Nephron (organoid): Measurements from ENCODE around the gene ACAP2.

Experiments used
- H3K27ac Mint-ChIP-seq, 3 experiments: 2 replicates each; pipeline ENCODE4 v1.8.0; 2020; ENCODE audit warnings: mixed read lengths in 3 of 3, mild to moderate bottlenecking in 2 of 3, moderate library complexity in 1 of 3
- H3K27me3 Mint-ChIP-seq: 2 replicates; pipeline ENCODE4 v1.8.0; 2021; ENCODE audit warnings: low read depth, mild to moderate bottlenecking, moderate library complexity, mixed read lengths
- H3K36me3 Mint-ChIP-seq: 2 replicates; pipeline ENCODE4 v1.8.0; 2020; ENCODE audit warnings: low read depth, mixed read lengths
- H3K4me1 Mint-ChIP-seq: 2 replicates; pipeline ENCODE4 v1.8.0; 2020; ENCODE audit warnings: mixed read lengths
- H3K4me3 Mint-ChIP-seq, 3 experiments: 2 replicates each; pipeline ENCODE4 v1.8.0; 2020; ENCODE audit warnings: mild to moderate bottlenecking in 3 of 3, mixed read lengths in 3 of 3, moderate library complexity in 2 of 3
- H3K9me3 Mint-ChIP-seq: 2 replicates; pipeline ENCODE4 v1.8.0; 2020; ENCODE audit warnings: mixed read lengths
- CTCF ChIP-seq, 3 experiments: fragments of 200-600 bp; sonication (generic); IDR thresholded peaks; one replicate each; pipeline ENCODE4 v1.5.0; 2021; ENCODE audit warnings: antibody characterized with exemption in 3 of 3; ENCODE audit not compliant: unreplicated experiment in 3 of 3

The ACAP2 gene

GRCh38 chr3:195241592-195242355, 201.0 kb downstream of the ACAP2 start:
- TF ChIP-seq CTCF (IDR thresholded peaks at IDR 0.05; ENCODE audit: unreplicated experiment in 3 of 3), result no peak
- Mint-ChIP-seq H3K27ac (peak overlapping the region in 2 of 3 experiments; percentile 49 to 53), H3K4me1 (peaks cover 59% of the 10 kb centered on the region), H3K9me3 (no peaks in the 10 kb centered on the region), H3K27me3 (no peaks in the 10 kb centered on the region), H3K4me3 (no peak overlapping the region), H3K36me3 (peaks cover 23% of the 10 kb centered on the region)

- Mint-ChIP-seq H3K4me1 (peaks cover 51% of the 10 kb centered on the region), H3K9me3 (no peaks in the 10 kb centered on the region), H3K4me3 (no peak overlapping the region), H3K27me3 (no peaks in the 10 kb centered on the region), H3K36me3 (peaks cover 17% of the 10 kb centered on the region), H3K27ac (no peak overlapping the region)
- TF ChIP-seq CTCF (IDR thresholded peaks at IDR 0.05; ENCODE audit: unreplicated experiment in 3 of 3), result no peak
These were observed 201.9 kb downstream of the ACAP2 start for GRCh38 chr3:195240939-195241338.

GRCh38 chr3:195240171-195240701, 202.6 kb downstream of the ACAP2 start:
- Mint-ChIP-seq H3K4me3 (no peak overlapping the region), H3K27ac (peak overlapping the region in 1 of 3 experiments; percentile 94), H3K36me3 (peaks cover 15% of the 10 kb centered on the region), H3K4me1 (peaks cover 44% of the 10 kb centered on the region), H3K27me3 (no peaks in the 10 kb centered on the region), H3K9me3 (peaks cover 4% of the 10 kb centered on the region)
- TF ChIP-seq CTCF (IDR thresholded peaks at IDR 0.05; ENCODE audit: unreplicated experiment in 3 of 3), result no peak

- TF ChIP-seq CTCF (IDR thresholded peaks at IDR 0.05; ENCODE audit: unreplicated experiment in 3 of 3), result no peak
- Mint-ChIP-seq H3K4me3 (no peak overlapping the region), H3K4me1 (peaks cover 44% of the 10 kb centered on the region), H3K36me3 (peaks cover 22% of the 10 kb centered on the region), H3K27ac (peak overlapping the region; percentile 93 to 95 (median 94)), H3K27me3 (no peaks in the 10 kb centered on the region), H3K9me3 (peaks cover 10% of the 10 kb centered on the region)
These were observed 203.7 kb downstream of the ACAP2 start for GRCh38 chr3:195239121-195239520.

GRCh38 chr3:195238586-195239118, 204.2 kb downstream of the ACAP2 start:
- peaks cover 39% of the 10 kb centered on the region for H3K4me1 Mint-ChIP-seq
- no peak overlapping the region for H3K4me3 Mint-ChIP-seq
- H3K27ac Mint-ChIP-seq, result peak overlapping the region; percentile 93 to 95 (median 94)
- H3K27me3 Mint-ChIP-seq, result no peaks in the 10 kb centered on the region
- no peak for TF ChIP-seq CTCF (IDR thresholded peaks at IDR 0.05; ENCODE audit: unreplicated experiment in 3 of 3)
- peaks cover 10% of the 10 kb centered on the region for H3K9me3 Mint-ChIP-seq
- H3K36me3 Mint-ChIP-seq, result peaks cover 22% of the 10 kb centered on the region
